ENCODE results near the gene SLC25A33. TPM values are rescaled to one million over a fixed set of nuclear protein-coding genes. Genes with fewer than 3 reads are reported as not detected.

The SLC25A33 gene
- total and polyA plus RNA-seq, 2 experiments from 2014 or later, result 13.3 to 18.8 TPM

GRCh38 chr1:9606458-9606857, 67.2 kb downstream of the SLC25A33 start:
- Mint-ChIP-seq H3K4me1 (0 out of 3 replicates have a peak, but pooled peaks cover 2% of the 10 kb centered on the region), H3K4me3 (no peak overlapping the region), H3K27ac (peak overlapping the region; percentile 80; the same call in 1 of the 2 replicates), H3K36me3 (ENCODE audit: low read depth) (peaks cover 16% of the 10 kb centered on the region), H3K9me3 (no peaks in the 10 kb centered on the region; the same call in 2 of the 3 replicates), H3K27me3 (ENCODE audit: insufficient read depth, low read depth, poor library complexity) (peaks cover 8% of the 10 kb centered on the region)
- no peaks in the 10 kb centered on the region for H3K27me3 ChIP-seq (ENCODE audit: insufficient read depth)
- no peaks in the 10 kb centered on the region for H3K79me2 ChIP-seq (replicated peaks; ENCODE audit: insufficient read depth)
- TF ChIP-seq CREB1 (CRISPR knock-in tag; IDR thresholded peaks at IDR 0.05; ENCODE audit: low read depth), result no peak
- TF ChIP-seq ZNF331 (CRISPR knock-in tag; IDR thresholded peaks at IDR 0.05; ENCODE audit: low read depth), result no peak
- no peak for TF ChIP-seq NANOG (IDR thresholded peaks at IDR 0.05; ENCODE audit: borderline replicate concordance)
- TF ChIP-seq EZH2phosphoT487 (IDR thresholded peaks at IDR 0.05; ENCODE audit: unreplicated experiment), result no peak
- TF ChIP-seq ZNF114 (CRISPR knock-in tag; IDR thresholded peaks at IDR 0.05), result no peak
- no peak for TF ChIP-seq ETS1 (IDR thresholded peaks at IDR 0.05)
- TF ChIP-seq JUNB (IDR thresholded peaks at IDR 0.05; ENCODE audit: unreplicated experiment), result no peak
- TF ChIP-seq STAT1 (IDR thresholded peaks at IDR 0.05; ENCODE audit: unreplicated experiment), result no peak
- no peak for TF ChIP-seq POLR2AphosphoS5 (IDR thresholded peaks at IDR 0.05; ENCODE audit: low read depth)
- TF ChIP-seq, protein P1, sequence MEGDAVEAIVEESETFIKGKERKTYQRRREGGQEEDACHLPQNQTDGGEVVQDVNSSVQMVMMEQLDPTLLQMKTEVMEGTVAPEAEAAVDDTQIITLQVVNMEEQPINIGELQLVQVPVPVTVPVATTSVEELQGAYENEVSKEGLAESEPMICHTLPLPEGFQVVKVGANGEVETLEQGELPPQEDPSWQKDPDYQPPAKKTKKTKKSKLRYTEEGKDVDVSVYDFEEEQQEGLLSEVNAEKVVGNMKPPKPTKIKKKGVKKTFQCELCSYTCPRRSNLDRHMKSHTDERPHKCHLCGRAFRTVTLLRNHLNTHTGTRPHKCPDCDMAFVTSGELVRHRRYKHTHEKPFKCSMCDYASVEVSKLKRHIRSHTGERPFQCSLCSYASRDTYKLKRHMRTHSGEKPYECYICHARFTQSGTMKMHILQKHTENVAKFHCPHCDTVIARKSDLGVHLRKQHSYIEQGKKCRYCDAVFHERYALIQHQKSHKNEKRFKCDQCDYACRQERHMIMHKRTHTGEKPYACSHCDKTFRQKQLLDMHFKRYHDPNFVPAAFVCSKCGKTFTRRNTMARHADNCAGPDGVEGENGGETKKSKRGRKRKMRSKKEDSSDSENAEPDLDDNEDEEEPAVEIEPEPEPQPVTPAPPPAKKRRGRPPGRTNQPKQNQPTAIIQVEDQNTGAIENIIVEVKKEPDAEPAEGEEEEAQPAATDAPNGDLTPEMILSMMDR (conservative IDR thresholded peaks at IDR 0.05; ENCODE audit: low read depth in 2 of 2), result no peak
- no peak for TF ChIP-seq ZNF462 (CRISPR knock-in tag; IDR thresholded peaks at IDR 0.05)
- TF ChIP-seq EZH2 (IDR thresholded peaks at IDR 0.05; ENCODE audit: low read depth, unreplicated experiment), result no peak
- TF ChIP-seq REST (IDR thresholded peaks at IDR 0.05; ENCODE audit: unreplicated experiment), result no peak
- no peak overlapping the region for H2AFZ ChIP-seq
- no peaks in the 10 kb centered on the region for H3K4me1 ChIP-seq (ENCODE audit: insufficient read depth)
- H3K36me3 ChIP-seq (ENCODE audit: insufficient read depth), result 0 out of 2 replicates have a peak, but pooled peaks cover 3% of the 10 kb centered on the region
- no peaks in the 10 kb centered on the region for H3F3A ChIP-seq (replicated peaks; ENCODE audit: low read depth)
- H3K4me3 ChIP-seq, result no peak overlapping the region
- ATAC-seq (no peak), DNase-seq (ENCODE audit: low spot score) (no peak)
- H3K9me2 ChIP-seq (ENCODE audit: insufficient read depth), result no peaks in the 10 kb centered on the region
- H3K27ac ChIP-seq (ENCODE audit: low read depth), result no peak overlapping the region
- no peak overlapping the region for H3K4me2 ChIP-seq
- no peaks in the 10 kb centered on the region; the same call in 1 of the 2 replicates for H4K20me1 ChIP-seq (replicated peaks; ENCODE audit: insufficient read depth)
